Renal pelvis (tissue), 4 donors: Measurements from ENCODE around the gene RIMBP2. TPM values are rescaled to one million over a fixed set of nuclear protein-coding genes. Genes with fewer than 3 reads are reported as not detected.

Source experiments
- DNase-seq: peaks from one replicate; pipeline ENCODE4 v3.0.0-alpha.2; 2013
- polyA plus RNA-seq, 3 donors: library from polyadenylated mRNA; unstranded; fragments of 120-200 nt; gene quantifications; one replicate each; pipeline ENCODE4 v1.2.1, GENCODE V29; 2013; ENCODE audit not compliant: insufficient read length in 3 of 3

RIMBP2 gene
- polyA plus RNA-seq, 3 donors: 16.2 to 24.9 (median 23.9) TPM

GRCh38 chr12:130685850-130686249 lies 30.2 kb downstream of the RIMBP2 start:
- DNase-seq: no peak

GRCh38 chr12:130685250-130685787 lies 30.8 kb downstream of the RIMBP2 start:
- DNase-seq: no peak

GRCh38 chr12:130683811-130684210 lies 32.3 kb downstream of the RIMBP2 start:
- DNase-seq: no peak

GRCh38 chr12:130683080-130683479 lies 33.0 kb downstream of the RIMBP2 start:
- no peak for DNase-seq

- no peak for DNase-seq
Observed at GRCh38 chr12:130680451-130680990, 35.6 kb downstream of the RIMBP2 start.

- DNase-seq: no peak
Observed at GRCh38 chr12:130677957-130678558, 38.0 kb downstream of the RIMBP2 start.

GRCh38 chr12:130675791-130676190 lies 40.3 kb downstream of the RIMBP2 start:
- no peak for DNase-seq

GRCh38 chr12:130675121-130675520 lies 41.0 kb downstream of the RIMBP2 start:
- DNase-seq: no peak

- DNase-seq: no peak
Observed at GRCh38 chr12:130674676-130675075, 41.4 kb downstream of the RIMBP2 start.

- DNase-seq: no peak
Observed at GRCh38 chr12:130673036-130673705, 42.9 kb downstream of the RIMBP2 start.

- DNase-seq: no peak
Observed at GRCh38 chr12:130672089-130672820, 43.8 kb downstream of the RIMBP2 start.

GRCh38 chr12:130671556-130671955 lies 44.5 kb downstream of the RIMBP2 start:
- DNase-seq: no peak

- no peak for DNase-seq
Observed at GRCh38 chr12:130669797-130670196, 46.3 kb downstream of the RIMBP2 start.

- DNase-seq: no peak
Observed at GRCh38 chr12:130669205-130669557, 46.9 kb downstream of the RIMBP2 start.

GRCh38 chr12:130668286-130669204 lies 47.6 kb downstream of the RIMBP2 start:
- DNase-seq: no peak

GRCh38 chr12:130667421-130667960 lies 48.6 kb downstream of the RIMBP2 start:
- DNase-seq: no peak

- DNase-seq: no peak
Observed at GRCh38 chr12:130666645-130667044, 49.5 kb downstream of the RIMBP2 start.

GRCh38 chr12:130665753-130666152 lies 50.3 kb downstream of the RIMBP2 start:
- no peak for DNase-seq

- DNase-seq: no peak
Observed at GRCh38 chr12:130664772-130665171, 51.3 kb downstream of the RIMBP2 start.

- no peak for DNase-seq
Observed at GRCh38 chr12:130664252-130664651, 51.8 kb downstream of the RIMBP2 start.

- no peak for DNase-seq
Observed at GRCh38 chr12:130663514-130663913, 52.6 kb downstream of the RIMBP2 start.
